Prostate gland (tissue), 2 donors: ENCODE data around the gene MAGI3. TPM values are rescaled to one million over a fixed set of nuclear protein-coding genes. Genes with fewer than 3 reads are reported as not detected.

Experiments used
- DNase-seq: peaks from one replicate; pipeline ENCODE4 v3.0.0-alpha.2; 2019; ENCODE audit warnings: low spot score
- H3K27ac ChIP-seq, 2 donors: fragments of 200-600 bp; sonication (generic); 2 replicates each; pipeline ENCODE4 v1.5.1; 2017 to 2019
- H3K27me3 ChIP-seq: fragments of 200-600 bp; sonication (generic); replicated peaks from 2 replicates; pipeline ENCODE4 v1.5.1; 2019; ENCODE audit not compliant: insufficient read depth
- H3K36me3 ChIP-seq, 2 donors: fragments of 200-600 bp; sonication (generic); 1 replicate in 1 of 2; 2 replicates in 1 of 2; pipeline versions ENCODE4 v1.5.1 to v1.8.1; 2017 to 2019
- H3K4me1 ChIP-seq: fragments of 200-600 bp; sonication (generic); replicated peaks from 2 replicates; pipeline ENCODE4 v1.5.1; 2019
- H3K4me3 ChIP-seq, 2 donors: fragments of 200-600 bp; sonication (generic); 2 replicates each; pipeline ENCODE4 v1.5.1; 2017 to 2019
- H3K9me3 ChIP-seq: fragments of 200-600 bp; sonication (generic); 2 replicates; pipeline ENCODE4 v1.5.1; 2017
- POLR2A ChIP-seq: fragments of 450-650 bp; IDR thresholded peaks from one replicate; pipeline ENCODE4 v1.6.1; 2016; ENCODE audit warnings: antibody characterized with exemption, mild to moderate bottlenecking
- POLR2AphosphoS5 ChIP-seq: sonication (generic); formaldehyde crosslinking; IDR thresholded peaks from one replicate; pipeline ENCODE4 v1.6.1; 2017; ENCODE audit warnings: antibody characterized with exemption
- WGBS: methylation state at CpG from one replicate; pipeline ENCODE4 v1.1.5; 2018; 5-methylcytosine and 5-hydroxymethylcytosine counted together
- intact Hi-C: fragments of 100-400 bp; cut with DNase I; formaldehyde crosslinking; loops from one replicate; pipeline ENCODE4 v1.14.2; 2022
- total RNA-seq, 2 donors: library from RNA; depleted of rRNA; stranded (reverse); fragments of >200 nt; gene quantifications; one replicate each; pipeline ENCODE4 v1.1.0, GENCODE V29; 2016
- TF ChIP-seq, protein P1 (sequence below), 4 experiments: fragments of 200-600 bp in 2 of 4; fragments of 450-650 bp in 2 of 4; sonication (generic) in 2 of 4; IDR thresholded peaks; 1 replicate in 3 of 4; 2 replicates in 1 of 4; pipeline ENCODE4 v1.5.1; 2016 to 2019; ENCODE audit warnings: antibody characterized with exemption in 4 of 4, mild to moderate bottlenecking in 2 of 4, moderate library complexity in 2 of 4

MAGI3 gene
- total RNA-seq, 2 donors from 2014 or later = 20.2 to 23.2 TPM

DNA sequence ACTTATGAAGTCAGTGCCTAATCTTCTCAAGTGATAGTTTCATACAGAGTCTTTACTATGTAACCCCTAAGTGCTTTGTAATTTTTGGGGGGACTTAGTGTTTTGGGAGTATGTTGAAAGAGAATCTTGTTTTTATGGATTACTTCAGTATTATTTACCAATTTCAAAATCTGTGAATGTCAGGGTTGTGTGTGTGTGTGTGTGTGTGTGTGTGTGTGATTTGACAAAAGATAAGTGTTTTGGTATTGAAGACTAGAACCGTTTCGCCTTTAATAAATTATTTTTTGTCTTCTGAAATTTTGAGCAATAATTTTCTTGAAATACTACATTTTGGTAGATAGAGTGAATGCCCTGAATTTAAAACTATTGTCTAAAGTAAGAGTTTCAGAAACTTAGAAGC, 5.8 kb downstream of the MAGI3 start:
- H3K27me3 ChIP-seq = no peaks in the 10 kb centered on the region
- WGBS = 92% methylated on average over 2 of the region's 2 CpGs
- H3K27ac ChIP-seq = no peak overlapping the region
- no peak overlapping the region for H3K4me3 ChIP-seq
- no peaks in the 10 kb centered on the region for H3K36me3 ChIP-seq
- H3K9me3 ChIP-seq = no peaks in the 10 kb centered on the region
- no peak for DNase-seq
- TF ChIP-seq, protein P1, sequence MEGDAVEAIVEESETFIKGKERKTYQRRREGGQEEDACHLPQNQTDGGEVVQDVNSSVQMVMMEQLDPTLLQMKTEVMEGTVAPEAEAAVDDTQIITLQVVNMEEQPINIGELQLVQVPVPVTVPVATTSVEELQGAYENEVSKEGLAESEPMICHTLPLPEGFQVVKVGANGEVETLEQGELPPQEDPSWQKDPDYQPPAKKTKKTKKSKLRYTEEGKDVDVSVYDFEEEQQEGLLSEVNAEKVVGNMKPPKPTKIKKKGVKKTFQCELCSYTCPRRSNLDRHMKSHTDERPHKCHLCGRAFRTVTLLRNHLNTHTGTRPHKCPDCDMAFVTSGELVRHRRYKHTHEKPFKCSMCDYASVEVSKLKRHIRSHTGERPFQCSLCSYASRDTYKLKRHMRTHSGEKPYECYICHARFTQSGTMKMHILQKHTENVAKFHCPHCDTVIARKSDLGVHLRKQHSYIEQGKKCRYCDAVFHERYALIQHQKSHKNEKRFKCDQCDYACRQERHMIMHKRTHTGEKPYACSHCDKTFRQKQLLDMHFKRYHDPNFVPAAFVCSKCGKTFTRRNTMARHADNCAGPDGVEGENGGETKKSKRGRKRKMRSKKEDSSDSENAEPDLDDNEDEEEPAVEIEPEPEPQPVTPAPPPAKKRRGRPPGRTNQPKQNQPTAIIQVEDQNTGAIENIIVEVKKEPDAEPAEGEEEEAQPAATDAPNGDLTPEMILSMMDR (IDR thresholded peaks at IDR 0.05) = no peak
- TF ChIP-seq POLR2A (no peak), POLR2AphosphoS5 (no peak)
- H3K4me1 ChIP-seq = no peaks in the 10 kb centered on the region
- intact Hi-C loops = no loop called here

DNA sequence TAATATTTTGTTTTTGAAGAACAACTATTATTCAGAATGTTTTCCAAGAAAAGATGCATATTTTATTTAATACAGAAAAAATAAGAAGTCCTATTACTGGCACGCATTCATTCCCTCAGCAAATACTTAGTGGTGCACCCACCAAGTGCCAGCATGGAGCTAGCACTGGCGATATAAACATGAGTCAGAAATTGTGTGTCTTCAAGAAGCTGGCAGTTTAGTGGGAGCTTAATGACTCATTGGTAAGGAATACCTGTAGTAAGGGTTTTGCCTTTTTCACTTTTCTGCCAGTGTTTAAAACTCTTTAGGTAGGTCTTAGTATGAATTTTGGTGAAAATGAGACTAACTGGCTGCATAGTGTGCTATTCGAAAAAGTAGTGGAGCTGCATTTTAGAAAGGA, 6.3 kb downstream of the MAGI3 start:
- no peaks in the 10 kb centered on the region for H3K27me3 ChIP-seq
- TF ChIP-seq POLR2A (no peak), POLR2AphosphoS5 (no peak)
- TF ChIP-seq, protein P1 (IDR thresholded peaks at IDR 0.05) = no peak
- intact Hi-C loops = no loop called here
- no peak overlapping the region for H3K27ac ChIP-seq
- DNase-seq = no peak
- no peaks in the 10 kb centered on the region for H3K9me3 ChIP-seq
- H3K4me3 ChIP-seq = no peak overlapping the region
- 80% methylated on average over 3 of the region's 3 CpGs for WGBS
- H3K4me1 ChIP-seq = no peaks in the 10 kb centered on the region
- no peaks in the 10 kb centered on the region for H3K36me3 ChIP-seq

DNA sequence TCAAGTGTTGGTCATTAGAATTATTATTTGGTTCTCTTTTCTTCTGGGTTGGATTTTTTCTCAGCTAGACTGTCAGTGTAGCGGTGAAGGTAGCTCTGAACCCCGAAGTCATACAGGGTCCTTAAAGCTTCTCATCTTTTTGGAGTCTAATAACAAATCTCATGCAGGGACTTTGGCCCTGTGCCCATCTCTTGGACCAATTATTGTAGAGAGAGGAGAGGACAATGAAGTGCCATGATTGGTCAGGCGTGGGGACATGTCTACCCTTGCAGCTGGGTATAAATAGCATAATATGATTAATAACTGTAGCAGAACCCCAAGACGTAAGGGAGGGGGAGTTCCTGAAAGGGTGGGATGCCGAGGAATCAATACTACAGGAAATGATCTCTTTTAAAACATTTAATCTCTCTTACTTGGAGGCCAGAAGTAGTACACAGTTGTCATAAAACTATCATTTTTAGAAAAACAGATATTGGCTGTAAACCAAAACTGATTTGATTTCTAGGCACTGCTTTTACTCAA, 8.8 kb downstream of the MAGI3 start:
- H3K4me1 ChIP-seq = no peaks in the 10 kb centered on the region
- TF ChIP-seq POLR2A = no peak
- no peak for TF ChIP-seq POLR2AphosphoS5
- TF ChIP-seq, protein P1 (IDR thresholded peaks at IDR 0.05) = no peak

DNA sequence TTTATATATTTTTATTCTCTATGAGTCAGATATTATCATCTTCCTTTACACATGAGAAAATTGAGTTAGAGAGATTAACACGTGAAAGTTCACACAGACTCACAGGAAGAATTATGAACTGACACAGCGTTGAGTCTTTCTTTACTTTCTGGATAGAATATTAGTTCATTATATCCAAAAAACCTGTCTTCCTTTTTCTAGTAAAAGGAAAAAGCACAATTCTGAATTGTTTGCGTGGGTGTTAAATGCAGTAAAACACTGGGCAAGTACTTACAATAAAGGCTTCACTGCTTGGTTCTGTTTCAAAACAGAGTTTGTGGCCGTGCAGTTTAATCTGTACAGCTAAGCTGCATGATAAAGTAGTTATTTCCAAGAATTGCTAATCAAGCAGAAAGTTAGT, 10.8 kb downstream of the MAGI3 start:
- WGBS = 24% methylated on average over 4 of the region's 4 CpGs
- no peak for TF ChIP-seq POLR2AphosphoS5
- TF ChIP-seq POLR2A = no peak
- TF ChIP-seq, protein P1 (IDR thresholded peaks at IDR 0.05) = no peak
- Histone ChIP-seq H3K36me3 (no peaks in the 10 kb centered on the region), H3K4me3 (no peak overlapping the region), H3K27ac (no peak overlapping the region), H3K4me1 (no peaks in the 10 kb centered on the region), H3K9me3 (no peaks in the 10 kb centered on the region), H3K27me3 (no peaks in the 10 kb centered on the region)
- intact Hi-C loops = no loop called here
- DNase-seq = no peak

More for the DNA sequence above, 8.8 kb downstream of the MAGI3 start:
- Histone ChIP-seq H3K4me3 (no peak overlapping the region), H3K27me3 (no peaks in the 10 kb centered on the region), H3K36me3 (no peaks in the 10 kb centered on the region), H3K27ac (no peak overlapping the region), H3K9me3 (no peaks in the 10 kb centered on the region)
- no peak for DNase-seq
- intact Hi-C loops = no loop called here
- 82% methylated on average over 5 of the region's 5 CpGs for WGBS

- TF ChIP-seq POLR2AphosphoS5 (no peak), POLR2A (no peak)
- TF ChIP-seq, protein P1 (IDR thresholded peaks at IDR 0.05) = no peak
- no peak overlapping the region for H3K27ac ChIP-seq
- no peak overlapping the region for H3K4me3 ChIP-seq
- no peaks in the 10 kb centered on the region for H3K36me3 ChIP-seq
- no peaks in the 10 kb centered on the region for H3K4me1 ChIP-seq
- H3K9me3 ChIP-seq = no peaks in the 10 kb centered on the region
- intact Hi-C loops = no loop called here
- no peaks in the 10 kb centered on the region for H3K27me3 ChIP-seq
- no peak for DNase-seq
- 90% methylated on average over 3 of the region's 3 CpGs for WGBS
Measured at GRCh38 chr1:113401728-113402127, 11.4 kb downstream of the MAGI3 start.
